Esophagus muscularis mucosa (tissue), 4 donors: Measurements from ENCODE around the gene GMEB2.

ENCODE experiments used
- CTCF ChIP-seq, 3 experiments: fragments of 200-600 bp in 2 of 3; fragments of 450-650 bp in 1 of 3; sonication (generic) in 2 of 3; IDR thresholded peaks; one replicate each; pipeline ENCODE4 v1.5.1; 2017 to 2019; ENCODE audit warnings: antibody characterized with exemption in 3 of 3, mild to moderate bottlenecking in 2 of 3, moderate library complexity in 1 of 3
- EP300 ChIP-seq: sonication (generic); formaldehyde crosslinking; IDR thresholded peaks from one replicate; pipeline ENCODE4 v1.6.1; 2017; ENCODE audit warnings: antibody characterized with exemption
- POLR2A ChIP-seq: fragments of 450-650 bp; IDR thresholded peaks from one replicate; pipeline ENCODE4 v1.6.1; 2017; ENCODE audit warnings: antibody characterized with exemption, moderate library complexity, mild to moderate bottlenecking, low read depth
- POLR2AphosphoS5 ChIP-seq, 2 donors: sonication (generic); formaldehyde crosslinking; IDR thresholded peaks; one replicate each; pipeline ENCODE4 v1.6.1; 2017; ENCODE audit warnings: antibody characterized with exemption in 2 of 2

GRCh38 chr20:63622732-63623131, 4.2 kb downstream of the GMEB2 start:
- TF ChIP-seq POLR2A (no peak), CTCF (IDR thresholded peaks at IDR 0.05) (no peak), EP300 (no peak), POLR2AphosphoS5 (IDR thresholded peaks at IDR 0.05) (no peak)
